HUES64 (cell line): Measurements from ENCODE around the gene SERPINA9. TPM values are rescaled to one million over a fixed set of nuclear protein-coding genes. Genes with fewer than 3 reads are reported as not detected.
A peak's percentile ranks its signal among the peaks of the same experiment; 100 is the strongest.

ENCODE experiments used
- H3K27ac ChIP-seq: 2 replicates; pipeline ENCODE4 v1.7.0; 2013; ENCODE audit warnings: low read depth, low read length, inconsistent platforms
- H3K27me3 ChIP-seq: 2 replicates; pipeline ENCODE4 v1.6.1; 2013; ENCODE audit warnings: mild to moderate bottlenecking, low read length; ENCODE audit not compliant: insufficient read depth
- H3K36me3 ChIP-seq: 2 replicates; pipeline ENCODE4 v1.6.1; 2013; ENCODE audit warnings: mild to moderate bottlenecking, low read length; ENCODE audit not compliant: insufficient read depth
- H3K4me1 ChIP-seq: 2 replicates; pipeline ENCODE4 v1.6.1; 2013; ENCODE audit warnings: mild to moderate bottlenecking, low read length, moderate library complexity; ENCODE audit not compliant: insufficient read depth
- H3K4me3 ChIP-seq: 2 replicates; pipeline ENCODE4 v1.5.1; 2013; ENCODE audit warnings: mild to moderate bottlenecking, low read length, moderate library complexity
- H3K9ac ChIP-seq: 2 replicates; pipeline ENCODE4 v1.6.1; 2013; ENCODE audit warnings: mild to moderate bottlenecking, low read depth, low read length
- H3K9me3 ChIP-seq: 2 replicates; pipeline ENCODE4 v1.6.1; 2013; ENCODE audit warnings: low read depth, low read length; ENCODE audit not compliant: insufficient read depth
- WGBS: fragments of 150-250, 120-280 bp; methylation state at CpG from one replicate; pipeline ENCODE4 v1.1.7; 2013; ENCODE audit warnings: missing lambda C conversion rate; 5-methylcytosine and 5-hydroxymethylcytosine counted together
- polyA plus RNA-seq, 2 experiments: library from polyadenylated mRNA; stranded (reverse); fragments of 50-300 nt; gene quantifications; one replicate each; pipeline ENCODE4 v1.2.3, GENCODE V29; 2013

Gene SERPINA9, protein sequence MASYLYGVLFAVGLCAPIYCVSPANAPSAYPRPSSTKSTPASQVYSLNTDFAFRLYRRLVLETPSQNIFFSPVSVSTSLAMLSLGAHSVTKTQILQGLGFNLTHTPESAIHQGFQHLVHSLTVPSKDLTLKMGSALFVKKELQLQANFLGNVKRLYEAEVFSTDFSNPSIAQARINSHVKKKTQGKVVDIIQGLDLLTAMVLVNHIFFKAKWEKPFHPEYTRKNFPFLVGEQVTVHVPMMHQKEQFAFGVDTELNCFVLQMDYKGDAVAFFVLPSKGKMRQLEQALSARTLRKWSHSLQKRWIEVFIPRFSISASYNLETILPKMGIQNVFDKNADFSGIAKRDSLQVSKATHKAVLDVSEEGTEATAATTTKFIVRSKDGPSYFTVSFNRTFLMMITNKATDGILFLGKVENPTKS
- not detected for polyA plus RNA-seq (2013, experiment 1 of 2)
- polyA plus RNA-seq (2013, experiment 2 of 2), result not detected

DNA sequence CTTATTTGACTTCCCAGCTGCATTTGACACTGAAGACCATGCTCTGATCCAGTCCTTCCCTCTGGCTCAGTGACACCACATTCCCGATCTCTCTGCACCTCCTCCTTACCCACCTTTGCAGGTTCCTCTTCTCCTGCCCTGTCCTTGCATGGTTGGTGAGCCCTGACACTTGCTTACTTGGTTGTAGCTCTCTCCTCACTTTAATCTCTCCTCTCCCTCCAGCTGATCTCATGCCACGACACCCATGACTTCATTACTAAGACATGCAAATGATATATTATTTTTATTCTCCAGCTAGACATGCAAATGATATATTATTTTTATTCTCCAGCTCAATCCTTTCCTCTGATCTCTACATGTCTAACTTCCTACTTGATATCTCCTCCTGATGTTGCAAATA lies at the start of gene SERPINA9:
Gene SERPINA9 (minus strand): TSS at position 175 of the 400 bp plus-strand sequence. CDS start 6,357 bp downstream, outside the sequence.
- 87% methylated on average over 2 of the region's 2 CpGs for WGBS
- no peaks in the 10 kb centered on the region for H3K36me3 ChIP-seq
- no peak within 1 kb of the TSS for H3K4me3 ChIP-seq
- H3K9ac ChIP-seq, result no peak within 1 kb of the TSS
- H3K4me1 ChIP-seq, result peaks cover 7% of the 10 kb centered on the region; the same call in 1 of the 2 replicates
- no peak within 1 kb of the TSS for H3K27ac ChIP-seq
- H3K9me3 ChIP-seq, result peaks cover 17% of the 10 kb centered on the region
- no peaks in the 10 kb centered on the region for H3K27me3 ChIP-seq

- WGBS, result 87% methylated on average over 3 of the region's 3 CpGs
- Histone ChIP-seq H3K9me3 (no peaks in the 10 kb centered on the region), H3K4me1 (no peaks in the 10 kb centered on the region), H3K4me3 (no peak overlapping the region), H3K27me3 (no peaks in the 10 kb centered on the region), H3K9ac (no peak overlapping the region), H3K27ac (no peak overlapping the region), H3K36me3 (no peaks in the 10 kb centered on the region)
Observed at GRCh38 chr14:94524093-94524492, 48.1 kb upstream of the SERPINA9 start.

- H3K4me1 ChIP-seq, result peaks cover 4% of the 10 kb centered on the region; the same call in 1 of the 2 replicates
- no peaks in the 10 kb centered on the region for H3K27me3 ChIP-seq
- no peak overlapping the region for H3K9ac ChIP-seq
- no peak overlapping the region for H3K27ac ChIP-seq
- 93% methylated on average over 8 of the region's 8 CpGs for WGBS
- H3K36me3 ChIP-seq, result no peaks in the 10 kb centered on the region
- H3K9me3 ChIP-seq, result no peaks in the 10 kb centered on the region
- no peak overlapping the region for H3K4me3 ChIP-seq
Observed at GRCh38 chr14:94523265-94523664, 47.3 kb upstream of the SERPINA9 start.

DNA sequence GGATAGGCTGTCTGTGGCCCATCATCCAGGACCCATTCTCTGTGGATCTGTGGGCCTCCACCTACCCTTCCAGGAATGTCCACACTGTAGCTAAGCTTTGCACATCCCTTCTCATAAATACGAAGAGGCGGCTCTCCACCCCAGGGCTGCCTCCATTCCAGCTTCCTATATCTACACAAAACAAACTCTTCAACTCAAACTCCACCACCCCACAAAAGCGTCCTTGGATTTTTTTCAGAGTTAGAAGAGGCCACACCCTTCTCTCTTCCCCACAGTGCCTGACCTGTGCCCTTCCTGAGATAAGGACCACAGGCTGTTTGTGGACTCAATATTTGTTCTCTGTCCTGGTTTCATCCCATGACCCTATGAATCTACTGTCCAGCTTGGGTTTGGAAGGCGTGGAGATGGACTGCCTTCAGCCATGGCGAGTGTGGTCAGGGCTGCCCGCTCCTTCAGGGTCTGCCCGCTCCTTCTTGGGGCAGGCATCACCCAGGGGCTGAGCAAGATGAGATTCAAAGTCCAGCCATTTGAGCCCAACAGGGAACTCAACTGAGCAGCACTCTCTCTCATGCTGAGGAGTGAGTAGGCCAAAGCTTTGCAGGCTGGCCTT lies 46.2 kb upstream of the SERPINA9 start:
- H3K4me1 ChIP-seq, result peaks cover 12% of the 10 kb centered on the region; the same call in 1 of the 2 replicates
- 95% methylated on average over 7 of the region's 7 CpGs for WGBS
- H3K36me3 ChIP-seq, result no peaks in the 10 kb centered on the region
- no peaks in the 10 kb centered on the region for H3K27me3 ChIP-seq
- H3K9ac ChIP-seq, result no peak overlapping the region
- H3K9me3 ChIP-seq, result no peaks in the 10 kb centered on the region
- no peak overlapping the region for H3K27ac ChIP-seq
- H3K4me3 ChIP-seq, result no peak overlapping the region

DNA sequence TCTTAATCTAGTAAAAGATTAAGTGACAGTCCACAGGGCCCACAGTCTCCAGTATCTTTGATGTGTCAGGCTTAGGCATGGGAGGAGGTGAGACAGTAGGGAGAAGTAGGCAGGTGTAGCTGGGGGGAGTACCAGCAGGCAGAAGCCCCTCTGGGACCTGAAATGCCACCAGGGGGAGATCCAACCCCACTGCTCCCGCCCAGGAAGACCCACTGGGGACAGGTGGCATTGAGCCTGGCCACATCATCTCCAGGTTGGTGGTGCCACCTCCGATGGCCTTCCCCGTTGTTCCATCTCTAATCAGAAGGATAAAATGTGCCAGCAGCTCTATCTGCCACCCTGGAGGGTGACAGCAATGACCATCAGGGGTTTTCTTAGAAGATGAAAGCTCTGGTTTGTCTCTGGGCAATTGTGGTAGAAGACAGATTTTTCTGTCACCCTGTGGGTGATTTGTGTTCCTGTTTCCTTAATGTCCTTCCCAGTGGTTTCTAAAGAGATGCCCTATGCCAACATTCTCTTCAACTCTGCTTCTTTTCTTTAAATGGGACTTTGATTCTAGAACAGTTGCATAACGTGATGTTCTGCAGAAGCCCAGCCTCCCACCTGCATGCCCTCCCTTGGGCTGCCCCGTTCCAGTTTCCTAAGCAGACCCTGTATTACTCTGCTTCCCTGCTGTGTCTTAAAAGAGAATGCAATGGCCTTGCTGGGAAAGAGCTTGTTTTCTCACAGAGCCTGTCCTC lies 45.5 kb upstream of the SERPINA9 start:
- Histone ChIP-seq H3K27ac (no peak overlapping the region), H3K36me3 (no peaks in the 10 kb centered on the region), H3K4me1 (peaks cover 12% of the 10 kb centered on the region; the same call in 1 of the 2 replicates), H3K27me3 (no peaks in the 10 kb centered on the region), H3K9ac (no peak overlapping the region), H3K9me3 (no peaks in the 10 kb centered on the region), H3K4me3 (no peak overlapping the region)
- WGBS, result 66% methylated on average over 5 of the region's 5 CpGs

DNA sequence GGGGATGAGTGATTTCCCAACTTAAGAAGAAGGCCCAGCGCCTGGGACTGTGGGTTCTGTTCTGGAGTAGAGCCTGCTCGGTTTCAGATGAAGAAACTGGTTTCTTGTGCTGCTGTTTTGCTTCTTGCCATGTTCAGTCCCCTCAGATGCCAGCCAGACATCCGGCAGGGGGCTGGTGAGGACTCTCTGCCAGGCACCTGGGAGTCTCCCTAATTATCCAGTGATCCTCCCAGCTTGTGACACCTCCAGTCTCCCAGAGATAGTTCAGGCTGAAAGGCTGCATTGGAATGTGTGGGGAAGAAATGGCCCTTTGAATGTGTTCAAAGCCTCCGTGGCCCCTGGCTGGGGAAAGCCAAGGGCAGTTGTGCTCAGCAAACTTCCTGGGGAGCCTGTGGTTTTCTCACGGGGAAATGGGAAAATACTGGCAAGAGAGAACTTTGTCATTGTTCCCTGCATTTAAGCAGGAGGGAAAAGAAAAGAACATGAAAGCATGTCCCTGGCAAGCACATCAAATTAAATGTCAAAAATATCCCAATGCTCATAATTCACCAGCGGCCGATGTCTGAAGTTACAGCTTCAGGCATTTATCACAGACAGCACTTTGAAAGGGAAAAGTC lies 41.8 kb upstream of the SERPINA9 start:
- WGBS, result 64% methylated on average over 7 of the region's 7 CpGs
- Histone ChIP-seq H3K4me1 (peaks cover 12% of the 10 kb centered on the region; the same call in 1 of the 2 replicates), H3K9me3 (no peaks in the 10 kb centered on the region), H3K9ac (no peak overlapping the region), H3K4me3 (no peak overlapping the region), H3K27me3 (no peaks in the 10 kb centered on the region), H3K27ac (peak overlapping the region; percentile 32; the same call in 1 of the 2 replicates), H3K36me3 (no peaks in the 10 kb centered on the region)

GRCh38 chr14:94517248-94517640 lies 41.2 kb upstream of the SERPINA9 start:
- 56% methylated on average over 10 of the region's 10 CpGs for WGBS
- Histone ChIP-seq H3K4me3 (no peak overlapping the region), H3K9ac (no peak overlapping the region), H3K9me3 (no peaks in the 10 kb centered on the region), H3K27ac (peak overlapping the region; percentile 32; the same call in 1 of the 2 replicates), H3K4me1 (peaks cover 12% of the 10 kb centered on the region; the same call in 1 of the 2 replicates), H3K27me3 (no peaks in the 10 kb centered on the region), H3K36me3 (no peaks in the 10 kb centered on the region)

- Histone ChIP-seq H3K4me1 (peaks cover 12% of the 10 kb centered on the region; the same call in 1 of the 2 replicates), H3K36me3 (no peaks in the 10 kb centered on the region), H3K27me3 (no peaks in the 10 kb centered on the region), H3K4me3 (no peak overlapping the region), H3K9me3 (no peaks in the 10 kb centered on the region), H3K27ac (no peak overlapping the region), H3K9ac (no peak overlapping the region)
- WGBS, result 93% methylated on average over 6 of the region's 6 CpGs
Observed at GRCh38 chr14:94515856-94516255, 39.9 kb upstream of the SERPINA9 start.

GRCh38 chr14:94515426-94515825 lies 39.4 kb upstream of the SERPINA9 start:
- Histone ChIP-seq H3K36me3 (no peaks in the 10 kb centered on the region), H3K27me3 (no peaks in the 10 kb centered on the region), H3K27ac (no peak overlapping the region), H3K4me1 (peaks cover 12% of the 10 kb centered on the region; the same call in 1 of the 2 replicates), H3K9me3 (no peaks in the 10 kb centered on the region), H3K4me3 (no peak overlapping the region), H3K9ac (no peak overlapping the region)
- WGBS, result 93% methylated on average over 9 of the region's 9 CpGs

DNA sequence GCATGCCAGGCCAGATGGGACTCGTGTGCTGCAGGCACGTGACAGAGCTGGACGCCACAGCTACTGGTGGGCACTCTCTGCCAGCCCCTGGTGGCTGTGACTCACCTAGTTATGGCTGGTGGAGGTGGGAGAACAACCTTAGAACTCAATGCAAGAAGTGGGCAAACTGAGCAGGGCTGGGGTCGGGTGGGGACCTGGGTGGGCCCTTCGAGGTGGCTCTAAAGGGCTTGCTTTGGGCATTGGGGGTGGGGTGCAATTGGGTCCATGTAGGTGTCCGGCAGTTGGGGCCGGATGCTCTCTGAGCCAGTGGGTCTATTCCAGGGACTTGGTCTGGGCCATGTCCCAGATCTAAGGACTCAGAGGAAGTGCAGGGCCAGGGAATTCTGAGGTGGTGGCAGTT lies 38.4 kb upstream of the SERPINA9 start:
- H3K4me3 ChIP-seq, result no peak overlapping the region
- H3K27ac ChIP-seq, result no peak overlapping the region
- H3K27me3 ChIP-seq, result no peaks in the 10 kb centered on the region
- no peak overlapping the region for H3K9ac ChIP-seq
- H3K36me3 ChIP-seq, result no peaks in the 10 kb centered on the region
- WGBS, result 90% methylated on average over 7 of the region's 7 CpGs
- H3K4me1 ChIP-seq, result peaks cover 12% of the 10 kb centered on the region; the same call in 1 of the 2 replicates
- no peaks in the 10 kb centered on the region for H3K9me3 ChIP-seq
